Measurements from ENCODE around the gene MC1R. TPM values are rescaled to one million over a fixed set of nuclear protein-coding genes. Genes with fewer than 3 reads are reported as not detected.
"Not testable (repeated sequence)": the region's sequence is repeated elsewhere in the genome, so short reads cannot be mapped to it uniquely, and the experiment has no call there.

The MC1R gene
- total and polyA plus RNA-seq, 2 donors (not counting 1 experiment from before 2014, with no cell fraction given), result 2.9 to 4.3 TPM

DNA sequence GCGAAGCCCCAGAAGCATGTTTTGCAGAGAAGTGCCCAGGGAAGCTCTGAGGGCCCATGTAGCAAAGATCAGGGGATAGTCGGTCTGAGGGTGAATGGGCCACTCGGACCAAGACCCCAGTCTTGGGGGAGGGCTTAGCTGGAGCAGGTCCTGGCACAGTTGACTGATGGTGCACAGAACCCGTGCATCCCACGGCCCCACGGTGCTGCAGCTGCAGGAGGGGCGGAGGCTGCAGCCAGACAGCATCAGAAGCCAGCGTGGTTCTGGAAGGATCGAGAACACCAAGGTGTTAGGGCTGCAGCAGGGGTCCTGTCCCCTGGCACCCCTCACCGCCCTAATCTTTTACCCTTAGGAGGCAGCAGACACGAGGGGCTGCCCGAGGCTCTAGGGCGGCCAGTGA is 6.5 kb upstream of the MC1R start:
- H3K79me2 ChIP-seq (ENCODE audit: control insufficient read depth, insufficient read depth, low read length), result no peaks in the 10 kb centered on the region
- H4K20me1 ChIP-seq (ENCODE audit: control insufficient read depth, extremely low read depth, insufficient read depth, low read length), result no peaks in the 10 kb centered on the region
- peaks cover 33% of the 10 kb centered on the region for H3K36me3 ChIP-seq (ENCODE audit: control insufficient read depth, insufficient read depth, low read length)
- no peak overlapping the region for H3K27ac ChIP-seq (ENCODE audit: insufficient read depth, low read length)
- peaks cover 3% of the 10 kb centered on the region for H3K4me1 ChIP-seq (ENCODE audit: control insufficient read depth, extremely low read depth, insufficient read depth, low read length)
- no peaks in the 10 kb centered on the region for H3K9me3 ChIP-seq (ENCODE audit: control insufficient read depth, insufficient read depth, low read depth, low read length)
- H3K9ac ChIP-seq (ENCODE audit: insufficient read depth, low read length), result no peak overlapping the region
- no peaks in the 10 kb centered on the region for H3K27me3 ChIP-seq (ENCODE audit: control insufficient read depth, insufficient read depth, low read length)
- TF ChIP-seq EZH2 (IDR thresholded peaks at IDR 0.05; ENCODE audit: low read length, missing control alignments), result no peak
- TF ChIP-seq, protein P1, sequence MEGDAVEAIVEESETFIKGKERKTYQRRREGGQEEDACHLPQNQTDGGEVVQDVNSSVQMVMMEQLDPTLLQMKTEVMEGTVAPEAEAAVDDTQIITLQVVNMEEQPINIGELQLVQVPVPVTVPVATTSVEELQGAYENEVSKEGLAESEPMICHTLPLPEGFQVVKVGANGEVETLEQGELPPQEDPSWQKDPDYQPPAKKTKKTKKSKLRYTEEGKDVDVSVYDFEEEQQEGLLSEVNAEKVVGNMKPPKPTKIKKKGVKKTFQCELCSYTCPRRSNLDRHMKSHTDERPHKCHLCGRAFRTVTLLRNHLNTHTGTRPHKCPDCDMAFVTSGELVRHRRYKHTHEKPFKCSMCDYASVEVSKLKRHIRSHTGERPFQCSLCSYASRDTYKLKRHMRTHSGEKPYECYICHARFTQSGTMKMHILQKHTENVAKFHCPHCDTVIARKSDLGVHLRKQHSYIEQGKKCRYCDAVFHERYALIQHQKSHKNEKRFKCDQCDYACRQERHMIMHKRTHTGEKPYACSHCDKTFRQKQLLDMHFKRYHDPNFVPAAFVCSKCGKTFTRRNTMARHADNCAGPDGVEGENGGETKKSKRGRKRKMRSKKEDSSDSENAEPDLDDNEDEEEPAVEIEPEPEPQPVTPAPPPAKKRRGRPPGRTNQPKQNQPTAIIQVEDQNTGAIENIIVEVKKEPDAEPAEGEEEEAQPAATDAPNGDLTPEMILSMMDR (conservative IDR thresholded peaks at IDR 0.05 in 1 of 2, IDR thresholded peaks at IDR 0.05 in 1 of 2; ENCODE audit: low read depth in 1 of 2, low read length in 2 of 2), result no peak
- no peak overlapping the region for H3K4me3 ChIP-seq (replicated peaks in 1 of 4; ENCODE audit: control extremely low read depth in 1 of 4, insufficient read depth in 1 of 4, low read depth in 3 of 4, low read length in 4 of 4)
- no peak overlapping the region for H3K4me2 ChIP-seq (ENCODE audit: extremely low read depth, insufficient read depth, low read length)
- H2AFZ ChIP-seq (ENCODE audit: low read length), result no peak overlapping the region
- no peak for DNase-seq (ENCODE audit: low read depth in 2 of 2)

DNA sequence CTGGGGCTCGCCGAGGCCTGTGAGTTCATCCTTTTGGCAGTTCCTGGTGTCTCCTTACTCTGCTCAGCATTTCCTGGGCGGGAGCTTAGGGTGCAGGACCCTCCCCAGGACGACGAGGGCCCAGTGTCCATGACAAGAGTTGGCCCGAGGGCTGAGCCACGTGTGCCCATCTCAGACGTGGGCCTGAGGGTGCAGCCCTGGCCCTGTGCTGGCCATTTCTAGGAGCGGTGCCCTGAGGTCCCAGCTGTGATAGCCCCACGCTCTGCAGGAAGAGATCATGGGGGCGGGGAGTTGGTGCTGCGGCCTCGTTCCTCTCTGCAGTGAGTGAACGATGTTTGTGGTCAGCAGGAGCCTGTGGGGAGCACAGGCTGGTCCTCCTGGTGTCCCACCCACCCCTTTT is 6.0 kb upstream of the MC1R start:
- peaks cover 3% of the 10 kb centered on the region for H3K4me1 ChIP-seq (ENCODE audit: control insufficient read depth, extremely low read depth, insufficient read depth, low read length)
- no peaks in the 10 kb centered on the region for H3K9me3 ChIP-seq (ENCODE audit: control insufficient read depth, insufficient read depth, low read depth, low read length)
- no peaks in the 10 kb centered on the region for H3K79me2 ChIP-seq (ENCODE audit: control insufficient read depth, insufficient read depth, low read length)
- peaks cover 33% of the 10 kb centered on the region for H3K36me3 ChIP-seq (ENCODE audit: control insufficient read depth, insufficient read depth, low read length)
- no peak overlapping the region for H3K4me3 ChIP-seq (replicated peaks in 1 of 4; ENCODE audit: control extremely low read depth in 1 of 4, insufficient read depth in 1 of 4, low read depth in 3 of 4, low read length in 4 of 4)
- no peaks in the 10 kb centered on the region for H3K27me3 ChIP-seq (ENCODE audit: control insufficient read depth, insufficient read depth, low read length)
- no peaks in the 10 kb centered on the region for H4K20me1 ChIP-seq (ENCODE audit: control insufficient read depth, extremely low read depth, insufficient read depth, low read length)
- no peak overlapping the region for H2AFZ ChIP-seq (ENCODE audit: low read length)
- no peak overlapping the region for H3K4me2 ChIP-seq (ENCODE audit: extremely low read depth, insufficient read depth, low read length)
- no peak overlapping the region for H3K9ac ChIP-seq (ENCODE audit: insufficient read depth, low read length)
- DNase-seq (ENCODE audit: low read depth in 2 of 2), result no peak
- TF ChIP-seq, protein P1 (conservative IDR thresholded peaks at IDR 0.05 in 1 of 2, IDR thresholded peaks at IDR 0.05 in 1 of 2; ENCODE audit: low read depth in 1 of 2, low read length in 2 of 2), result no peak
- TF ChIP-seq EZH2 (IDR thresholded peaks at IDR 0.05; ENCODE audit: low read length, missing control alignments), result no peak
- no peak overlapping the region for H3K27ac ChIP-seq (ENCODE audit: insufficient read depth, low read length)

DNA sequence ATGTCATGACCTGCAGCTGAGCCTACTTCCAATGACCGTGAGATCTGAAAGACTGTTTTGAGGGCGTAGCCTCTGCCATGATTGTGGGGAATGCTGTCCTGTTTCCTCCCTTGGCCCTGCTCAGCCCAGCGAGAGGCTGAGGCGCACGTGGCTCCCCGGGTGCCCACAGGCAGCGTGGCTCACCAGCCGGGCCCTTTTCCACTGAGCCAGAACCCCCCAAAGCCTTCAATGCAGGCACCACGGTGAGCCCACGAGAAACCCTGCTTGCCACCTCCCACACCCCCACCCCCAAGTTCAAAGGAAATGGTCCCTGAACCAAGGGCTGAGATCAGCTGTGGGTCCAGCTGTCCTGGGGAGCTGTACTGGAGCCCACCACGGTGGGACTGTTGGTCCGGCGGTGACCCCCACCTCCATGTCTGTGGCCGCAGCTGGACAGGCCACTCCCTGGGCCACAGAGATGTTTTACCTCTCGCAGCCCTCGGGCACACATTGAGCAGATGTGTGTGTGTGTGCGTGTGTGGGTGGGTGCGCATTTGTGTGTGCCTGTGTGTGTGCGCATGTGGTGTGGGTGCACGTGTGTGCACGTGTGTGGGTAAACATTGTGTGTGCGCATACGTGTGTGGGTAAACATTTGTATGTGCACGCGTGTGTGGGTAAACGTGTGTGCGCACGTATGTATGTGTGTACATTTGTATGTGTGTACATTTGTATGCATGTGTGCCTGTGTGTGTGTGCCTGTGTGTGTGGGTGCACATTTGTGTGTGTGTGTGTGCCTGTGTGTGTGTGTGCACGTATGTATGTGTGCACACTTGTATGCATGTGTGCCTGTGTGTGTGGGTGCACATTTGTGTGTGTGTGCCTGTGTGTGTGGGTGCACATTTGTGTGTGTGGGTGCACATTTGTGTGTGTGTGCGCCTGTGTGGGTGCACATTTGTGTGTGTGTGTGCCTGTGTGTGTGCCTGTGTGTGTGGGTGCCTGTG is 5.0 kb upstream of the MC1R start:
- Histone ChIP-seq H4K20me1 (ENCODE audit: control insufficient read depth, extremely low read depth, insufficient read depth, low read length) (no peaks in the 10 kb centered on the region), H2AFZ (ENCODE audit: low read length) (no peak overlapping the region), H3K4me1 (ENCODE audit: control insufficient read depth, extremely low read depth, insufficient read depth, low read length) (peaks cover 8% of the 10 kb centered on the region), H3K9me3 (ENCODE audit: control insufficient read depth, insufficient read depth, low read depth, low read length) (no peaks in the 10 kb centered on the region), H3K27ac (ENCODE audit: insufficient read depth, low read length) (no peak overlapping the region), H3K27me3 (ENCODE audit: control insufficient read depth, insufficient read depth, low read length) (no peaks in the 10 kb centered on the region), H3K79me2 (ENCODE audit: control insufficient read depth, insufficient read depth, low read length) (no peaks in the 10 kb centered on the region), H3K9ac (ENCODE audit: insufficient read depth, low read length) (no peak overlapping the region), H3K4me2 (ENCODE audit: extremely low read depth, insufficient read depth, low read length) (no peak overlapping the region), H3K4me3 (replicated peaks in 1 of 4; ENCODE audit: control extremely low read depth in 1 of 4, insufficient read depth in 1 of 4, low read depth in 3 of 4, low read length in 4 of 4) (no peak overlapping the region), H3K36me3 (ENCODE audit: control insufficient read depth, insufficient read depth, low read length) (peaks cover 29% of the 10 kb centered on the region)
- TF ChIP-seq EZH2 (IDR thresholded peaks at IDR 0.05; ENCODE audit: low read length, missing control alignments), result no peak
- TF ChIP-seq, protein P1 (conservative IDR thresholded peaks at IDR 0.05 in 1 of 2, IDR thresholded peaks at IDR 0.05 in 1 of 2; ENCODE audit: low read depth in 1 of 2, low read length in 2 of 2), result no peak
- DNase-seq (ENCODE audit: low read depth in 2 of 2), result no peak

DNA sequence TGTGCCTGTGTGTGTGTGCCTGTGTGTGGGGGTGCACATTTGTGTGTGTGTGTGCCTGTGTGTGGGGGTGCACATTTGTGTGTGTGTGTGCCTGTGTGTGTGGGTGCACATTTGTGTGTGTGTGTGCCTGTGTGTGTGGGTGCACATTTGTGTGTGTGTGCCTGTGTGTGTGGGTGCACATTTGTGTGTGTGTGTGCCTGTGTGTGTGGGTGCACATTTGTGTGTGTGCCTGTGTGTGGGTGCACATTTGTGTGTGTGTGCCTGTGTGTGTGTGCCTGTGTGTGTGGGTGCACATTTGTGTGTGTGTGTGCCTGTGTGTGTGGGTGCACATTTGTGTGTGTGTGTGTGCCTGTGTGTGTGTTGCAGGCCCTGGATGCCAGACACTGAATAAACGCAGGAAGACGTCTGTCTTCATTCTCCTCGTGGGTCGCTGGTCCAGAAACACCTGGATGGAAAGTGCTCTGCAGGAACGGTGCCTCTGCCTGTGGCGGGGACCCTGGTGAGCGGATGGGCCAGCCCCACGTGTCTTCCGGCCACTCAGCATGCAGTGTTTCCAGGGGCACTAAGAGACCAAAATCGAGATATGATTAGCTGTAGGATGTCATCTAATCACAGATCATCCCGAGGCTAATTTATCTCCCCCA is 3.9 kb upstream of the MC1R start:
- H3K9ac ChIP-seq (ENCODE audit: insufficient read depth, low read length); H3K9me3 ChIP-seq (ENCODE audit: control insufficient read depth, insufficient read depth, low read depth, low read length): not testable (repeated sequence)

More for the DNA sequence above, 3.9 kb upstream of the MC1R start:
- H3K4me2 ChIP-seq (ENCODE audit: extremely low read depth, insufficient read depth, low read length); H3K27ac ChIP-seq (ENCODE audit: insufficient read depth, low read length); H2AFZ ChIP-seq (ENCODE audit: low read length); H3K4me1 ChIP-seq (ENCODE audit: control insufficient read depth, extremely low read depth, insufficient read depth, low read length); H3K4me3 ChIP-seq (replicated peaks in 1 of 4; ENCODE audit: control extremely low read depth in 1 of 4, insufficient read depth in 1 of 4, low read depth in 3 of 4, low read length in 4 of 4); DNase-seq (ENCODE audit: low read depth in 2 of 2); H3K79me2 ChIP-seq (ENCODE audit: control insufficient read depth, insufficient read depth, low read length); H4K20me1 ChIP-seq (ENCODE audit: control insufficient read depth, extremely low read depth, insufficient read depth, low read length); H3K27me3 ChIP-seq (ENCODE audit: control insufficient read depth, insufficient read depth, low read length): not testable (repeated sequence)
- H3K36me3 ChIP-seq (ENCODE audit: control insufficient read depth, insufficient read depth, low read length), result peaks cover 27% of the 10 kb centered on the region

Data from fibroblast of lung (primary cell).